Osteoblast (primary cell): ENCODE measurements around the gene CYP4F11. TPM values are rescaled to one million over a fixed set of nuclear protein-coding genes. Genes with fewer than 3 reads are reported as not detected.

ENCODE experiments used
- DNase-seq: peaks from one replicate; pipeline ENCODE4 v3.0.0; 2011; ENCODE audit warnings: low spot score, mixed read lengths; ENCODE audit not compliant: insufficient read length; ENCODE audit errors: missing footprints
- H2AFZ ChIP-seq: 2 replicates; pipeline ENCODE4 v1.6.0; 2011; ENCODE audit warnings: mild to moderate bottlenecking, low read length
- H3K27ac ChIP-seq: 2 replicates; pipeline ENCODE4 v1.5.1; 2011; ENCODE audit warnings: mild to moderate bottlenecking, low read depth, low read length, moderate library complexity
- H3K27me3 ChIP-seq: 2 replicates; pipeline ENCODE4 v1.6.0; 2012; ENCODE audit warnings: mild to moderate bottlenecking, control low read depth, inconsistent platforms, low read length, moderate library complexity; ENCODE audit not compliant: insufficient read depth
- H3K36me3 ChIP-seq: 2 replicates; pipeline ENCODE4 v1.5.1; 2011; ENCODE audit warnings: mild to moderate bottlenecking, low read length, control low read depth, moderate library complexity; ENCODE audit not compliant: insufficient read depth
- H3K4me1 ChIP-seq: 2 replicates; pipeline ENCODE4 v1.5.1; 2011; ENCODE audit warnings: mild to moderate bottlenecking, low read length, control low read depth, moderate library complexity; ENCODE audit not compliant: insufficient read depth
- H3K4me2 ChIP-seq: 2 replicates; pipeline ENCODE4 v1.6.0; 2011; ENCODE audit warnings: mild to moderate bottlenecking, low read length; ENCODE audit not compliant: insufficient read depth
- H3K4me3 ChIP-seq: fragments of 200-600 bp; sonication (generic); 3 replicates; pipeline ENCODE4 v1.5.1; 2012; ENCODE audit warnings: mild to moderate bottlenecking, low read length, inconsistent platforms; ENCODE audit not compliant: insufficient read depth
- H3K79me2 ChIP-seq: 2 replicates; pipeline ENCODE4 v1.6.0; 2012; ENCODE audit warnings: mild to moderate bottlenecking, low read length, control low read depth, inconsistent platforms; ENCODE audit not compliant: insufficient read depth
- H3K9me3 ChIP-seq: 2 replicates; pipeline ENCODE4 v1.5.1; 2011; ENCODE audit warnings: low read depth, low read length, control low read depth
- H4K20me1 ChIP-seq: 2 replicates; pipeline ENCODE4 v1.6.0; 2012; ENCODE audit warnings: mild to moderate bottlenecking, low read length, control low read depth; ENCODE audit not compliant: insufficient read depth
- CTCF ChIP-seq: IDR thresholded peaks from 2 replicates; pipeline ENCODE4 v1.5.1; 2011; ENCODE audit warnings: mild to moderate bottlenecking, low read depth, low read length, moderate library complexity; ENCODE audit errors: extremely low read depth
- total RNA-seq: library from RNA; depleted of rRNA; stranded (reverse); fragments of >200 nt; gene quantifications from 2 replicates; pipeline ENCODE4 v1.2.3, GENCODE V29; 2012

CYP4F11 gene
- total RNA-seq, 1 donor: not detected

DNA sequence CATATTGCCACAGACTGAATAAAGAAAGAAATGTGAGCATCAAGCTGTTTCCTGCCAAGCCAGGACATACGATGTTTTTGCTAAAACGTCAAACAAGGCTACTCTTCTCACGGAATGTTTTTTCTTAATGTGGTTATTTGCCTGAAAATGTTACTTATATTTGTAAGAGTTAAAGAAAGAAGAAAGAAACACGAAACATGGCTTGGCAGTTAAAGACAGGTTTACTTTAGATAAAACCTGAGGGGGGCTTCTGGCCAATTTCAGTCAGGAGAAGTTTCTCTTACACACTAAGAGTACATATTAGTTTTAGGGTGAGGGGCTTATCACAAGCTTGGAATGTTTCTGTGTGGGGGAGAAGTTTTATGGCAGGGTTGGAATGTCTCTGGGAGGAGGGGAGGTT, 10.1 kb upstream of the CYP4F11 start:
- no peaks in the 10 kb centered on the region for H4K20me1 ChIP-seq
- no peak for TF ChIP-seq CTCF
- H3K36me3 ChIP-seq: no peaks in the 10 kb centered on the region
- DNase-seq: no peak
- no peak overlapping the region for H3K4me3 ChIP-seq
- no peaks in the 10 kb centered on the region for H3K79me2 ChIP-seq
- no peak overlapping the region for H2AFZ ChIP-seq
- H3K4me2 ChIP-seq: no peak overlapping the region
- no peaks in the 10 kb centered on the region for H3K27me3 ChIP-seq
- H3K27ac ChIP-seq: no peak overlapping the region
- no peaks in the 10 kb centered on the region for H3K4me1 ChIP-seq
- peaks cover 3% of the 10 kb centered on the region for H3K9me3 ChIP-seq

- H3K79me2 ChIP-seq: no peaks in the 10 kb centered on the region
- no peak overlapping the region for H3K4me3 ChIP-seq
- no peak overlapping the region for H3K4me2 ChIP-seq
- no peak for TF ChIP-seq CTCF
- no peaks in the 10 kb centered on the region for H3K36me3 ChIP-seq
- DNase-seq: no peak
- no peak overlapping the region for H2AFZ ChIP-seq
- H3K4me1 ChIP-seq: no peaks in the 10 kb centered on the region
- H3K27ac ChIP-seq: no peak overlapping the region
- H3K27me3 ChIP-seq: no peaks in the 10 kb centered on the region
- H4K20me1 ChIP-seq: no peaks in the 10 kb centered on the region
- H3K9me3 ChIP-seq: no peaks in the 10 kb centered on the region
Observed at GRCh38 chr19:15937771-15938170, 3.4 kb upstream of the CYP4F11 start.

GRCh38 chr19:15936950-15937349, 2.6 kb upstream of the CYP4F11 start:
- H2AFZ ChIP-seq: no peak overlapping the region
- TF ChIP-seq CTCF: no peak
- H3K4me3 ChIP-seq: no peak overlapping the region
- H4K20me1 ChIP-seq: no peaks in the 10 kb centered on the region
- no peaks in the 10 kb centered on the region for H3K79me2 ChIP-seq
- no peaks in the 10 kb centered on the region for H3K27me3 ChIP-seq
- H3K9me3 ChIP-seq: no peaks in the 10 kb centered on the region
- H3K4me2 ChIP-seq: no peak overlapping the region
- DNase-seq: no peak
- no peaks in the 10 kb centered on the region for H3K4me1 ChIP-seq
- H3K27ac ChIP-seq: no peak overlapping the region
- no peaks in the 10 kb centered on the region for H3K36me3 ChIP-seq

DNA sequence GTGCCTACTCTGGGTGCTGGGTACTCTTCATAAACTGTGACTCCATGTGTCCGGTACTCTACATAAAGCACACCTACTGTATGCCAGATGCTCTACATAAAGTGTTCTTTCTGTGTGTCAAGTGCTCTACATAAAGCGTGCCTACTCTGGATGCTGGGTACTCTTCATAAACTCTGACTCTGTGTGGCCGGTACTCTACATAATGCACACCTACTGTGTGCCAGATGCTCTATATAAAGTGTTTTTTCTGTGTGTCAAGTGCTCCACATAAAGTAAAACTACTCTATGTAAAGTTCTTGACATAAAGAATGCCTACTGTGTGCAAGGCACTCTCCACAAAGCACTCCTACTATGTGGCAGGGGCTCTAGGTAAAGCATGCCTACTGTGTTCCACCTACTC, 1.8 kb upstream of the CYP4F11 start:
- Histone ChIP-seq H3K9me3 (no peaks in the 10 kb centered on the region), H3K27ac (no peak overlapping the region)
- no peak for TF ChIP-seq CTCF

More for the DNA sequence above, 1.8 kb upstream of the CYP4F11 start:
- H3K36me3 ChIP-seq: no peaks in the 10 kb centered on the region
- no peak overlapping the region for H3K4me2 ChIP-seq
- no peak overlapping the region for H2AFZ ChIP-seq
- DNase-seq: no peak
- no peaks in the 10 kb centered on the region for H3K4me1 ChIP-seq
- H3K27me3 ChIP-seq: no peaks in the 10 kb centered on the region
- no peaks in the 10 kb centered on the region for H4K20me1 ChIP-seq
- H3K79me2 ChIP-seq: no peaks in the 10 kb centered on the region
- H3K4me3 ChIP-seq: no peak overlapping the region
